ENCODE measurements around the gene SCRN3. TPM values are rescaled to one million over a fixed set of nuclear protein-coding genes. Genes with fewer than 3 reads are reported as not detected.

Gene SCRN3, protein sequence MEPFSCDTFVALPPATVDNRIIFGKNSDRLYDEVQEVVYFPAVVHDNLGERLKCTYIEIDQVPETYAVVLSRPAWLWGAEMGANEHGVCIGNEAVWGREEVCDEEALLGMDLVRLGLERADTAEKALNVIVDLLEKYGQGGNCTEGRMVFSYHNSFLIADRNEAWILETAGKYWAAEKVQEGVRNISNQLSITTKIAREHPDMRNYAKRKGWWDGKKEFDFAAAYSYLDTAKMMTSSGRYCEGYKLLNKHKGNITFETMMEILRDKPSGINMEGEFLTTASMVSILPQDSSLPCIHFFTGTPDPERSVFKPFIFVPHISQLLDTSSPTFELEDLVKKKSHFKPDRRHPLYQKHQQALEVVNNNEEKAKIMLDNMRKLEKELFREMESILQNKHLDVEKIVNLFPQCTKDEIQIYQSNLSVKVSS
- total RNA-seq, result 10 to 100 TPM; 17.0 to 18.6 TPM

DNA sequence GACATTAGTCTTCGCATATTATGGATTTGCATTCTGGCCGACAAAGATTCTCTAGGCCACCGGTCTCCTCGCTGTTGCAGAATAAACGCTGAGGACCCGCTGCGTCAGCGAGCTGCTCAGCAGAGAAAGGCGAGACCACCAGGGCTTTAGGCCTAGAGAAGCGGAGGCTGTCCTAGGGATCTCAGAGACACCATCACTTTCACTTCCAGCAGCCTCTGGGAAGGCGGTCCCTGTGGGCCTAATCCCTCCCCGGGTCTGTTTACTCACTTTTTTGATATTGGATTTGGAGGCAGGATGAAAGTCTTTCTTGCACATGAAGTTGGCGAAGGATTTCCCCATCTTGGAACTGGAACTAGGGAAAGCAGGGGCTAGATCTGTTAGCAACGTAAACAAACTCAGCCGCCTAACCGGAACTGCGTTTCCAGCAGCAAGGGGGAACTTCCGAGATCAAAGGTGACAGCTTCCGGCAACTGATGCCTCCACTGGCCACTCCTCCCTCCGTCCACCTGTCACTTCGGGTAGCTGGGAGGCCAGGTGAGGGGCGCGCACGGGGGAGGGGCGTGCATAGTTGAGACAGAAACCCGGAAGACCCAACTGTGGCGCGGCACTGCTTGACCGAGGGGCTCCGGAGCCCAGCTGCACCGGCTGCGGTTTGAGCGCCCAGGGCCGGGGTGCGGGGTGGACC is at the start of gene SCRN3:
TSS of gene SCRN3 (plus strand) at position 447 of the 685 bp plus-strand sequence. CDS start 2,554 bp downstream, outside the sequence.

Other genes with a start within 250 kb of the SCRN3 start
- gene OLA1, start 147.2 kb upstream of the SCRN3 start, total RNA-seq, result 10 to 100 TPM; 42.0 to 83.6 TPM
- gene SP9, start 60.8 kb upstream of the SCRN3 start, total RNA-seq, result not detected
- 10 to 100 TPM; 30.3 to 67.1 TPM for gene GPR155, start 91.3 kb downstream of the SCRN3 start, total RNA-seq
- 10 to 100 TPM; 18.9 to 50.6 TPM for gene WIPF1, start 202.1 kb downstream of the SCRN3 start, total RNA-seq